ENCODE data around the gene TBC1D30. TPM values are rescaled to one million over a fixed set of nuclear protein-coding genes. Genes with fewer than 3 reads are reported as not detected.

The TBC1D30 gene
- total RNA-seq, 2 experiments from 2014 or later = 0.28 to 0.49 TPM

- H3K4me1 Mint-ChIP-seq (ENCODE audit: low read depth) = no peaks in the 10 kb centered on the region
- Histone ChIP-seq H3K27ac (ENCODE audit: low read depth in 1 of 2, low read length in 2 of 2) (no peak overlapping the region), H3K4me3 (ENCODE audit: low read length) (no peak overlapping the region), H3K4me1 (ENCODE audit: insufficient read depth, low read length) (no peaks in the 10 kb centered on the region), H3K36me3 (ENCODE audit: insufficient read depth, low read length) (no peaks in the 10 kb centered on the region), H3K9me3 (ENCODE audit: control insufficient read depth in 1 of 2, insufficient read depth in 1 of 2, low read length in 2 of 2) (no peaks in the 10 kb centered on the region), H3K27me3 (ENCODE audit: control insufficient read depth in 1 of 2, insufficient read depth in 2 of 2, low read length in 2 of 2) (no peaks in the 10 kb centered on the region)
- intact Hi-C loops (cut with DNase I, micrococcal nuclease) = no loop called here
- ChIA-PET POLR2A (no interaction called here), CTCF (interaction anchor here (1.6 kb wide), 1 partner anchor 11 kb away, joined by 3 read pairs; no protein-coding TSS in a partner anchor)
- H3K27me3 Mint-ChIP-seq = peaks cover 4% of the 10 kb centered on the region
- no peak overlapping the region for H3K27ac Mint-ChIP-seq
- no peak for TF ChIP-seq CTCF (IDR thresholded peaks at IDR 0.05)
- ATAC-seq (ENCODE audit: poor library complexity) (no peak), DNase-seq (no peak)
- no peaks in the 10 kb centered on the region for H3K36me3 Mint-ChIP-seq (ENCODE audit: low read depth)
- no peak overlapping the region for H3K4me3 Mint-ChIP-seq
- no peaks in the 10 kb centered on the region for H3K9me3 Mint-ChIP-seq
Observed at GRCh38 chr12:64791036-64791435, 33.4 kb upstream of the TBC1D30 start.

GRCh38 chr12:64792128-64792527 is 32.3 kb upstream of the TBC1D30 start:
- POLR2A ChIA-PET = no interaction called here
- no peak overlapping the region for H3K4me3 Mint-ChIP-seq
- H3K27me3 ChIP-seq (ENCODE audit: control insufficient read depth in 1 of 2, insufficient read depth in 2 of 2, low read length in 2 of 2) = no peaks in the 10 kb centered on the region

GRCh38 chr12:64793610-64794009 is 30.8 kb upstream of the TBC1D30 start:
- CTCF ChIA-PET = no interaction called here
- intact Hi-C loops (cut with DNase I, micrococcal nuclease) = no loop called here
- no peaks in the 10 kb centered on the region for H3K36me3 Mint-ChIP-seq (ENCODE audit: low read depth)
- no peak overlapping the region for H3K27ac Mint-ChIP-seq
- H3K27me3 Mint-ChIP-seq = no peaks in the 10 kb centered on the region
- H3K4me3 ChIP-seq (ENCODE audit: low read length) = no peak overlapping the region
- H3K4me1 Mint-ChIP-seq (ENCODE audit: low read depth) = no peaks in the 10 kb centered on the region
- no peaks in the 10 kb centered on the region for H3K27me3 ChIP-seq (ENCODE audit: control insufficient read depth in 1 of 2, insufficient read depth in 2 of 2, low read length in 2 of 2)
- ATAC-seq (ENCODE audit: poor library complexity) (no peak), DNase-seq (no peak)
- no peaks in the 10 kb centered on the region for H3K9me3 ChIP-seq (ENCODE audit: control insufficient read depth in 1 of 2, insufficient read depth in 1 of 2, low read length in 2 of 2)
- no peaks in the 10 kb centered on the region for H3K36me3 ChIP-seq (ENCODE audit: insufficient read depth, low read length)
- no peak overlapping the region for H3K4me3 Mint-ChIP-seq
- H3K4me1 ChIP-seq (ENCODE audit: insufficient read depth, low read length) = no peaks in the 10 kb centered on the region
- H3K9me3 Mint-ChIP-seq = no peaks in the 10 kb centered on the region
- H3K27ac ChIP-seq (ENCODE audit: low read depth in 1 of 2, low read length in 2 of 2) = no peak overlapping the region
- TF ChIP-seq CTCF (IDR thresholded peaks at IDR 0.05) = no peak
- POLR2A ChIA-PET = no interaction called here

More at GRCh38 chr12:64792128-64792527, 32.3 kb upstream of the TBC1D30 start:
- Mint-ChIP-seq H3K27me3 (peaks cover 4% of the 10 kb centered on the region), H3K27ac (no peak overlapping the region), H3K9me3 (no peaks in the 10 kb centered on the region), H3K4me1 (ENCODE audit: low read depth) (no peaks in the 10 kb centered on the region), H3K36me3 (ENCODE audit: low read depth) (no peaks in the 10 kb centered on the region)
- CTCF ChIA-PET = interaction anchor here (1.6 kb wide), 1 partner anchor 10 kb away, joined by 3 read pairs; no protein-coding TSS in a partner anchor
- intact Hi-C loops (cut with DNase I, micrococcal nuclease) = no loop called here
- Histone ChIP-seq H3K4me1 (ENCODE audit: insufficient read depth, low read length) (no peaks in the 10 kb centered on the region), H3K4me3 (ENCODE audit: low read length) (no peak overlapping the region), H3K9me3 (ENCODE audit: control insufficient read depth in 1 of 2, insufficient read depth in 1 of 2, low read length in 2 of 2) (no peaks in the 10 kb centered on the region), H3K27ac (ENCODE audit: low read depth in 1 of 2, low read length in 2 of 2) (no peak overlapping the region), H3K36me3 (ENCODE audit: insufficient read depth, low read length) (no peaks in the 10 kb centered on the region)
- TF ChIP-seq CTCF (IDR thresholded peaks at IDR 0.05) = no peak
- no peak for ATAC-seq (ENCODE audit: poor library complexity)
- DNase-seq = no peak

Data from CD4-positive, alpha-beta T cell (primary cell).